Body of pancreas (tissue), 4 donors: Measurements from ENCODE around the gene USP15.

Source experiments
- CTCF ChIP-seq, 7 experiments: fragments of 450-650 bp in 4 of 7; fragments of 200-600 bp in 3 of 7; sonication (generic) in 3 of 7; IDR thresholded peaks; one replicate each; pipeline ENCODE4 v1.5.1; 2016 to 2019; ENCODE audit warnings: antibody characterized with exemption in 7 of 7
- POLR2A ChIP-seq, 3 donors: fragments of 450-650 bp; IDR thresholded peaks; one replicate each; pipeline ENCODE4 v1.6.1; 2016; ENCODE audit warnings: antibody characterized with exemption in 3 of 3, mild to moderate bottlenecking in 2 of 3

- TF ChIP-seq CTCF (IDR thresholded peaks at IDR 0.05): no peak
- no peak for TF ChIP-seq POLR2A (IDR thresholded peaks at IDR 0.05)
These were observed 110.0 kb downstream of the USP15 start for GRCh38 chr12:62370189-62370588.
